Hepatocyte (in vitro differentiated cells): ENCODE measurements around the gene PLD5.

ENCODE experiments used
- EZH2phosphoT487 ChIP-seq: fragments of 200-600 bp; sonication (generic); IDR thresholded peaks from one replicate; pipeline ENCODE4 v1.6.1; 2018; ENCODE audit warnings: antibody characterized with exemption, mild to moderate bottlenecking, low read depth, moderate library complexity; ENCODE audit not compliant: unreplicated experiment, severe bottlenecking
- TF ChIP-seq, protein P1 (sequence below): fragments of 200-600 bp; sonication (generic); IDR thresholded peaks from 2 replicates; pipeline ENCODE4 v1.5.1; 2016; ENCODE audit warnings: antibody characterized with exemption, mild to moderate bottlenecking; ENCODE audit not compliant: poor library complexity

DNA sequence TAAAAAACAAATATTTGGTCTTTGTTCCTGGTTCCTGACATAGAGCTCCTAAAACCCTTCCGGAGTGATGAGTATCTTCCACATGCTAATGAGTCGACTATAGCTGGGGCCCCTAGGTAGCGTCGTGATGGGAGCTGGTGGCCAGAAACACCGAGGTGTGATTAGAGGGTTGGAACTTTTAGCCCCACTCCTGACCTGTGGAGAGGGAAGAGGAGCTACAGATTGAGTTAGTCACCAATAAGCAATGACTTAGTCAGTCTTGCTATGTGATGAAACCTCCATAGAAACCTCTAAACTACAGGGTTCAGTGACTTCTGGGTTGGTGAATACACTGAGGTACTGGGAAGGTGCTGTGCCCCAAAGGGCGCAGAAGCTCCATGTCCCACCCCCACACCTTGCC lies 30.1 kb upstream of the PLD5 start:
- TF ChIP-seq, protein P1, sequence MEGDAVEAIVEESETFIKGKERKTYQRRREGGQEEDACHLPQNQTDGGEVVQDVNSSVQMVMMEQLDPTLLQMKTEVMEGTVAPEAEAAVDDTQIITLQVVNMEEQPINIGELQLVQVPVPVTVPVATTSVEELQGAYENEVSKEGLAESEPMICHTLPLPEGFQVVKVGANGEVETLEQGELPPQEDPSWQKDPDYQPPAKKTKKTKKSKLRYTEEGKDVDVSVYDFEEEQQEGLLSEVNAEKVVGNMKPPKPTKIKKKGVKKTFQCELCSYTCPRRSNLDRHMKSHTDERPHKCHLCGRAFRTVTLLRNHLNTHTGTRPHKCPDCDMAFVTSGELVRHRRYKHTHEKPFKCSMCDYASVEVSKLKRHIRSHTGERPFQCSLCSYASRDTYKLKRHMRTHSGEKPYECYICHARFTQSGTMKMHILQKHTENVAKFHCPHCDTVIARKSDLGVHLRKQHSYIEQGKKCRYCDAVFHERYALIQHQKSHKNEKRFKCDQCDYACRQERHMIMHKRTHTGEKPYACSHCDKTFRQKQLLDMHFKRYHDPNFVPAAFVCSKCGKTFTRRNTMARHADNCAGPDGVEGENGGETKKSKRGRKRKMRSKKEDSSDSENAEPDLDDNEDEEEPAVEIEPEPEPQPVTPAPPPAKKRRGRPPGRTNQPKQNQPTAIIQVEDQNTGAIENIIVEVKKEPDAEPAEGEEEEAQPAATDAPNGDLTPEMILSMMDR = no peak
- TF ChIP-seq EZH2phosphoT487 = no peak
